ENCODE results near the gene PKD1. TPM values are rescaled to one million over a fixed set of nuclear protein-coding genes. Genes with fewer than 3 reads are reported as not detected.

The PKD1 gene
- total and polyA plus RNA-seq, 12 donors: 76.7 to 122 (median 104) TPM

DNA sequence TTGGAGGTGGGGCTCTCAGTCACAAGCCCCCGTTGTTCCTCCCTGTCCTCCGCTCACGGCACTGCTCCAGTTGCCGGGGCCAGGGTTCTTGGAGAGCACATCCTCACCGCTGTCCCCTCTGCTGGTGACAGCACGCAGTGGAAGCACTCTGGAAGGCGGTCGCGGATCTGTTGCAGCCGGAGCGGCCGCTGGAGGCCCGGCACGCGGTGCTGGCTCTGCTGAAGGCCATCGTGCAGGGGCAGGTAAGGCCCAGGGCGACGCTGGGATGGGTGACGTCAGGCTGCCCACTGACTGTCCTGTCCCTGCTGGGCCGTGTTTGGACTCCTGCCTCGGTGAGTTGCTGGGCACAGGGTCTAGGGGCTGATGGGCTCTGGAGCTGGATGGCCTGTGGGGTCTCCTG is 82.5 kb downstream of the PKD1 start:
- Histone ChIP-seq H3K27me3 (no peaks in the 10 kb centered on the region), H3K4me3 (no peak overlapping the region), H3K9me3 (no peaks in the 10 kb centered on the region), H3K36me3 (peaks cover 4 to 84% (median 31%) of the 10 kb centered on the region in 9 donors), H3K27ac (no peak overlapping the region), H3K4me1 (peaks cover 0 to 18% (median 11%) of the 10 kb centered on the region in 9 donors)
- no peak for DNase-seq
- 96 to 97% methylated on average over 21 of the region's 21 CpGs for WGBS, 2 donors
- TF ChIP-seq, protein P1, sequence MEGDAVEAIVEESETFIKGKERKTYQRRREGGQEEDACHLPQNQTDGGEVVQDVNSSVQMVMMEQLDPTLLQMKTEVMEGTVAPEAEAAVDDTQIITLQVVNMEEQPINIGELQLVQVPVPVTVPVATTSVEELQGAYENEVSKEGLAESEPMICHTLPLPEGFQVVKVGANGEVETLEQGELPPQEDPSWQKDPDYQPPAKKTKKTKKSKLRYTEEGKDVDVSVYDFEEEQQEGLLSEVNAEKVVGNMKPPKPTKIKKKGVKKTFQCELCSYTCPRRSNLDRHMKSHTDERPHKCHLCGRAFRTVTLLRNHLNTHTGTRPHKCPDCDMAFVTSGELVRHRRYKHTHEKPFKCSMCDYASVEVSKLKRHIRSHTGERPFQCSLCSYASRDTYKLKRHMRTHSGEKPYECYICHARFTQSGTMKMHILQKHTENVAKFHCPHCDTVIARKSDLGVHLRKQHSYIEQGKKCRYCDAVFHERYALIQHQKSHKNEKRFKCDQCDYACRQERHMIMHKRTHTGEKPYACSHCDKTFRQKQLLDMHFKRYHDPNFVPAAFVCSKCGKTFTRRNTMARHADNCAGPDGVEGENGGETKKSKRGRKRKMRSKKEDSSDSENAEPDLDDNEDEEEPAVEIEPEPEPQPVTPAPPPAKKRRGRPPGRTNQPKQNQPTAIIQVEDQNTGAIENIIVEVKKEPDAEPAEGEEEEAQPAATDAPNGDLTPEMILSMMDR (IDR thresholded peaks at IDR 0.05): no peak
- ATAC-seq: no peak
- intact Hi-C loops (cut with DNase I): loop anchor here in 2 of 10 donors (5.0 kb wide), 1 partner anchor 34 kb away; no protein-coding TSS in a partner anchor

DNA sequence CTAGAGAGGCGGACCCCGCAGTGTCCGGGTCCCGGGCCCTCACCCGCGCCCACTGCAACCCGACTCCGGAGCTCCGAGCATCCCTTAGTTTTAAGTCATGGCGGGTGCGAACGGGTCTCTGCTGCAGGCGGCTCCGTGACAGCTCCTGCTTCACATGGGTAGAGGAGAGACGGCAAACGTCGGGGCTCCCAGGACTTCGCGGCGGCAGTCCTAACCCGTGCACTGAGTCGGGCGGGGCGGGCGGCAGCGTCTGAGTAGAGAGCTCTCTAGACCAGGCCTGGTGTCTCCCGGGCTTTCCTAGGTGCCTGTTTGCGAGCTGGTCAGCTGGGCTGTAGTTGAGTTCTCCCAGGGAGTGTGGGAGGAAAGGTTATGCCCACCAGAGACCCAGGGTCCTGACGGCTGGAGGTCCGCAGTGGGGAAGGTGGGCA is 87.6 kb downstream of the PKD1 start:
- TF ChIP-seq, protein P1 (IDR thresholded peaks at IDR 0.05): no peak
- DNase-seq (no peak), ATAC-seq (peak in 3 of 8 donors; percentile 0 to 1 (median 1))
- WGBS, 2 donors: 1 to 2% methylated on average over 30 of the region's 30 CpGs
- H3K36me3 ChIP-seq: peaks cover 0 to 35% (median 12%) of the 10 kb centered on the region in 9 donors
- no peaks in the 10 kb centered on the region for H3K27me3 ChIP-seq
- peak overlapping the region; percentile 51 to 97 (median 88) for H3K4me3 ChIP-seq
- intact Hi-C loops (cut with DNase I): no loop called here
- H3K27ac ChIP-seq: peak overlapping the region; percentile 64 to 96 (median 84)
- peaks cover 13 to 58% (median 46%) of the 10 kb centered on the region in 9 donors for H3K4me1 ChIP-seq
- H3K9me3 ChIP-seq: no peaks in the 10 kb centered on the region

DNA sequence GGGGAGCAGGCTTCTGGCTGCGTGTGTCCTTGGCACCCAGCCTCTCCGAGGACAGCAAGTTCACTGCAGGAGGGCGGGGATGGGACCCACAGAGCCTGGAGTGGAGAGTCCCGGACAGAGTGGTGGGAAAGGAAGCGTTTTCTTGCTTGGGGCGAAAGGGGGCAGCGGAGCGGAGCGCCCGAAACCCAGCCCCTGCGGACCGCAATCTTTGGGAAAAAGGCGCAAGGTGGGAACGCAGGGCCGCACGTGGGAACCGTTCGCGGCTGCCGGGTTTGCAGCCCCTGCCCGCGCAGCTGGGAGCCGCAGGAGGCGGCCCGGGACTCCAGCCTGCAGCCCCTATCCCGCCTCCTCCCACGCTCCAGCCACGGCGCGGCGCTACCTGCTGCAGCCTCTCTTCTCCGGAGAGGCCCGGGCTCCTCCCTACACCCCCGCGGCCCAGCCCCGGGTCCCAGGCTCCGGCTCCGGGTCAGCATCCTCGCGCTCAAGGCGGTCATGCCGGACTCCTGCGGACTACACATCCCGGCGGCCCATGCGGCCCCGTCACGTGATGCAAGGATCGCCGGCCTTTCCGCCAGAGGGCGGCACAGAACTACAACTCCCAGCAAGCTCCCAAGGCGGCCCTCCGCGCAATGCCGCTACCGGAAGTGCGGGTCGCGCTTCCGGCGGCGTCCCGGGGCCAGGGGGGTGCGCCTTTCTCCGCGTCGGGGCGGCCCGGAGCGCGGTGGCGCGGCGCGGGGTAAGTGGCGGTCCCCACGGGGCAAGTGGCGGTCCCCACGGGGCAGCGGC is 88.2 kb downstream of the PKD1 start, which contains the start of the genes NTHL1 and TSC2:
Gene NTHL1, minus strand, starts transcription at position 505 of the 786 bp plus-strand sequence. Its CDS starts 11 bp downstream, at position 494.
Gene TSC2, plus strand, starts transcription at position 656 of the 786 bp plus-strand sequence. CDS start 631 bp downstream, outside the sequence.
- H3K36me3 ChIP-seq: peaks cover 0 to 31% (median 11%) of the 10 kb centered on the region in 9 donors
- H3K4me1 ChIP-seq: peaks cover 16 to 64% (median 50%) of the 10 kb centered on the region in 9 donors
- 0 to 1% methylated on average over 70 to 81 of the region's 81 CpGs for WGBS, 2 donors
- no peaks in the 10 kb centered on the region for H3K9me3 ChIP-seq
- DNase-seq (peak; percentile 97), ATAC-seq (peak; percentile 89 to 95 (median 92))
- no peaks in the 10 kb centered on the region for H3K27me3 ChIP-seq
- peak within 1 kb of the TSS; percentile 64 to 96 (median 84) for H3K27ac ChIP-seq
- TF ChIP-seq, protein P1 (IDR thresholded peaks at IDR 0.05): peak in 8 of 9 donors; percentile 28 to 73 (median 63)
- intact Hi-C loops (cut with DNase I): loop anchor here in 2 of 10 donors (1.0 to 2.0 kb wide), 2 partner anchors 24 to 25 kb away; no protein-coding TSS in a partner anchor
- H3K4me3 ChIP-seq: peak within 1 kb of the TSS; percentile 51 to 97 (median 88)

DNA sequence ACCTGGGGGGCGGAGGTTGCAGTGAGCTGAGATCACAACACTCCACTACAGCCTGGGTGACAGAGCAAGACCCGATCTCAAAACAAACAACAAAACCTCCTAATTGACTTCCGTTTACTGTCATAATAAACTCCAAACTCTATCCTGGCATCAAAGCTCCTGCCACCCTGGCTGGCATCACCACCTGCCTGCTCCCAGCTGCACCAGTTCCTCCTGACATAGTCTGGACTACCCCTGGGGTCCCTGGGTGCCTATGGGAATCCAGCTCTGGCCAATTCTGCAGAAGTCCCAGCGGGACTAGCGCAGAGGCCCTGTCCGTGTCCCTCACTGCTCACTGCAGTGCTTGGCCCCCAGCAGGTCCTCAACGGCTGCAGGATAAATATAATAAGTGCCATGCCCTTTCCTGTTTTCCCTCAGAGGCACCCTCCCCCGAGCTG is 88.8 kb downstream of the PKD1 start:
- H3K9me3 ChIP-seq: no peaks in the 10 kb centered on the region
- intact Hi-C loops (cut with DNase I): loop anchor here in 2 of 10 donors (1.0 to 2.0 kb wide), 2 partner anchors 24 kb away; no protein-coding TSS in a partner anchor
- H3K27me3 ChIP-seq: no peaks in the 10 kb centered on the region
- ATAC-seq (no peak), DNase-seq (no peak)
- peaks cover 21 to 70% (median 56%) of the 10 kb centered on the region in 9 donors for H3K4me1 ChIP-seq
- peak overlapping the region; percentile 64 to 96 (median 84) for H3K27ac ChIP-seq
- peak overlapping the region; percentile 51 to 97 (median 88) for H3K4me3 ChIP-seq
- 18 to 21% methylated on average over 8 of the region's 8 CpGs for WGBS, 2 donors
- H3K36me3 ChIP-seq: peaks cover 0 to 25% (median 11%) of the 10 kb centered on the region in 9 donors
- TF ChIP-seq, protein P1 (IDR thresholded peaks at IDR 0.05): no peak
